ENCODE results near the gene NTM. TPM values are rescaled to one million over a fixed set of nuclear protein-coding genes. Genes with fewer than 3 reads are reported as not detected.

Gene NTM
- total RNA-seq, 1 experiment from 2014 or later = 0.73 TPM

DNA sequence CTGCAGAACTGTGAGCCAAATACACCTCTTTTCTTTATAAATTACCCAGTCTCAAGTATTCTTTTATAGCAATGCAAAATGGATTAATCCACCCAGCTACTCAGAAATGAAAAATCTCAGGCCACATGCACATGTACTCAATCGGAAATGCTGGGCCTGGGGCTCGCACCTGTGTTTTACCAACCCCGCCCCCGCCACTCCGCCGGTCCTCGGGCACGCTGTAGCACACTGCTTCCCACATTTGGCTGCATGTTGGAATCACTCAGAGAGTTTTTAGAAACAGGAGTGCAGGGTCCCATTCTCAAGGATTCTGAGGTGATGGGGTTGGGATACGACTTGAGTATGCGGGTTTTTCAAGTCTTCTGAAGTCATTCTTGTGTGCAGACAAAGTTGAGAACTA, 284.4 kb downstream of the NTM start:
- TF ChIP-seq, protein P1, sequence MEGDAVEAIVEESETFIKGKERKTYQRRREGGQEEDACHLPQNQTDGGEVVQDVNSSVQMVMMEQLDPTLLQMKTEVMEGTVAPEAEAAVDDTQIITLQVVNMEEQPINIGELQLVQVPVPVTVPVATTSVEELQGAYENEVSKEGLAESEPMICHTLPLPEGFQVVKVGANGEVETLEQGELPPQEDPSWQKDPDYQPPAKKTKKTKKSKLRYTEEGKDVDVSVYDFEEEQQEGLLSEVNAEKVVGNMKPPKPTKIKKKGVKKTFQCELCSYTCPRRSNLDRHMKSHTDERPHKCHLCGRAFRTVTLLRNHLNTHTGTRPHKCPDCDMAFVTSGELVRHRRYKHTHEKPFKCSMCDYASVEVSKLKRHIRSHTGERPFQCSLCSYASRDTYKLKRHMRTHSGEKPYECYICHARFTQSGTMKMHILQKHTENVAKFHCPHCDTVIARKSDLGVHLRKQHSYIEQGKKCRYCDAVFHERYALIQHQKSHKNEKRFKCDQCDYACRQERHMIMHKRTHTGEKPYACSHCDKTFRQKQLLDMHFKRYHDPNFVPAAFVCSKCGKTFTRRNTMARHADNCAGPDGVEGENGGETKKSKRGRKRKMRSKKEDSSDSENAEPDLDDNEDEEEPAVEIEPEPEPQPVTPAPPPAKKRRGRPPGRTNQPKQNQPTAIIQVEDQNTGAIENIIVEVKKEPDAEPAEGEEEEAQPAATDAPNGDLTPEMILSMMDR (IDR thresholded peaks at IDR 0.05; ENCODE audit: insufficient read depth in 1 of 2, low read depth in 1 of 2, low read length in 1 of 2, severe bottlenecking in 1 of 2, unreplicated experiment in 1 of 2) = no peak
- BruUV-seq (replicated peaks) = no TSS peak
- intact Hi-C loops (cut with micrococcal nuclease; ENCODE audit: unreplicated experiment) = no loop called here
- H3K36me3 Mint-ChIP-seq (ENCODE audit: insufficient read depth, unreplicated experiment) = no peaks in the 10 kb centered on the region
- no peaks in the 10 kb centered on the region for H3K4me1 ChIP-seq
- H3K4me1 Mint-ChIP-seq (ENCODE audit: low read depth, unreplicated experiment) = no peaks in the 10 kb centered on the region
- H3K27me3 ChIP-seq (replicated peaks; ENCODE audit: control insufficient read depth, insufficient read depth, low read length) = no peaks in the 10 kb centered on the region
- H3K4me3 Mint-ChIP-seq (ENCODE audit: unreplicated experiment) = no peak overlapping the region
- H3K27me3 Mint-ChIP-seq (ENCODE audit: insufficient read depth, unreplicated experiment) = peaks cover 23% of the 10 kb centered on the region
- H3K36me3 ChIP-seq (ENCODE audit: control insufficient read depth, insufficient read depth, low read length) = no peaks in the 10 kb centered on the region
- no peak overlapping the region for H3K4me3 ChIP-seq (ENCODE audit: low read depth, low read length)
- H3K9me3 ChIP-seq = no peaks in the 10 kb centered on the region
- no peaks in the 10 kb centered on the region for H3K9me3 Mint-ChIP-seq (ENCODE audit: unreplicated experiment)
- ChIA-PET POLR2A (no interaction called here), CTCF (no interaction called here)
- no peak overlapping the region for H3K27ac Mint-ChIP-seq (ENCODE audit: unreplicated experiment)
- no peak for DNase-seq

DNA sequence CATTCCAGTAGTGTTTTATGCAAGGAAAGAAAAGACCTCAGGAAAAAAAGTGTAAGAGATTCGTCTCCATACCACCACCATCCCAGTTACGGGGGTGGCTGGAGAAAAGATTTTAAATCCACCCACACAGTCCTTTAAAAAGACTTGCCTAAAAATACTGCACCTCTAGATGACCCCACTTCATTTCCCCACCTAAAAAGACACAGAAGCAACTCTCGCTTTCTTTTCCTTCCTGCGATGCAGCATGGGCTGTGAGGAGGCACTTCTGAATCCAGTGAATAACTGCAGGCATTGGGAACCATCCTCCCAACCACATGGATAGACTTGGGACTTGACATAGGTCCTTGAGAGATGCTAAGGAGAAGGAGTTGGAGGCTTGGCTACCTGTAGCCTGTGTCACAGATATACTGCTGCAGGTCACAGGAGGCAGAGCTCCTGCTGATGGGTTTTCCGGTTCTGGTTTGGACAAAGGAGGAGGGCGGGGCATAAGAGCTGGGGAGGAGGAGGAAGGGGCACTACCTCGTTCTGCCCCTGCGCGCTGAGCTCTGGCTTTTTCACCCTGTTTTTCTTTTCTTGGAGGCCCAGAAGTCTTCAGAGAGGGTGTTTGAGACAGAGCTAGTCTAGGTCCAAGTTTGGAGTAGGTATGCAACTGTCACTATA, 285.9 kb downstream of the NTM start:
- no peaks in the 10 kb centered on the region for H3K27me3 ChIP-seq (replicated peaks; ENCODE audit: control insufficient read depth, insufficient read depth, low read length)
- Mint-ChIP-seq H3K36me3 (ENCODE audit: insufficient read depth, unreplicated experiment) (no peaks in the 10 kb centered on the region), H3K9me3 (ENCODE audit: unreplicated experiment) (no peaks in the 10 kb centered on the region), H3K4me3 (ENCODE audit: unreplicated experiment) (no peak overlapping the region), H3K27me3 (ENCODE audit: insufficient read depth, unreplicated experiment) (peaks cover 34% of the 10 kb centered on the region), H3K27ac (ENCODE audit: unreplicated experiment) (no peak overlapping the region), H3K4me1 (ENCODE audit: low read depth, unreplicated experiment) (no peaks in the 10 kb centered on the region)
- BruUV-seq (replicated peaks) = no TSS peak
- intact Hi-C loops (cut with micrococcal nuclease; ENCODE audit: unreplicated experiment) = no loop called here
- H3K4me1 ChIP-seq = no peaks in the 10 kb centered on the region
- no peaks in the 10 kb centered on the region for H3K36me3 ChIP-seq (ENCODE audit: control insufficient read depth, insufficient read depth, low read length)
- no peaks in the 10 kb centered on the region for H3K9me3 ChIP-seq
- DNase-seq = no peak
- TF ChIP-seq, protein P1 (IDR thresholded peaks at IDR 0.05; ENCODE audit: insufficient read depth in 1 of 2, low read depth in 1 of 2, low read length in 1 of 2, severe bottlenecking in 1 of 2, unreplicated experiment in 1 of 2) = no peak
- no peak overlapping the region for H3K4me3 ChIP-seq (ENCODE audit: low read depth, low read length)
- ChIA-PET CTCF (no interaction called here), POLR2A (no interaction called here)

DNA sequence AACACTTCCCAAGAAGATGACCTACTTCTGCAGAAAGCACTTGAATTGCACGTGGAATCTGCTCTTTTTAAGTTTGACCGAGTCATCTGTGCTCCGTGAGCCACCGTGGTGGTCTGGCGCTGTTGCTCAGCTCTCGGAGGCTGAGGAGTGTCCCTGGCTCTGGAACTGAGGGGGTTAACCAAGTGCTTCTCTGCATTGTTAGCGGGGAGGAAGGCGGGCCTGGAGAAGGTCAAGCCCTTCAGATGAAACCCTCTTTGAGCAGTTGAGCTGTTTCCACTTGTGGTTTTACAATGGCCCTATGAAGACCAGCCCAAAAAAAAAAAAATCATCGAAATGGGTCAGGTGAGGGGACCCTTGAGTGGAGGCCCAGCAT, 286.4 kb downstream of the NTM start:
- Mint-ChIP-seq H3K27me3 (ENCODE audit: insufficient read depth, unreplicated experiment) (peaks cover 34% of the 10 kb centered on the region), H3K36me3 (ENCODE audit: insufficient read depth, unreplicated experiment) (no peaks in the 10 kb centered on the region), H3K4me3 (ENCODE audit: unreplicated experiment) (no peak overlapping the region), H3K27ac (ENCODE audit: unreplicated experiment) (no peak overlapping the region), H3K9me3 (ENCODE audit: unreplicated experiment) (no peaks in the 10 kb centered on the region), H3K4me1 (ENCODE audit: low read depth, unreplicated experiment) (no peaks in the 10 kb centered on the region)
- intact Hi-C loops (cut with micrococcal nuclease; ENCODE audit: unreplicated experiment) = no loop called here
- H3K9me3 ChIP-seq = no peaks in the 10 kb centered on the region
- no peak overlapping the region for H3K4me3 ChIP-seq (ENCODE audit: low read depth, low read length)
- no peak for DNase-seq
- CTCF ChIA-PET = no interaction called here
- no peaks in the 10 kb centered on the region for H3K27me3 ChIP-seq (replicated peaks; ENCODE audit: control insufficient read depth, insufficient read depth, low read length)
- no peaks in the 10 kb centered on the region for H3K36me3 ChIP-seq (ENCODE audit: control insufficient read depth, insufficient read depth, low read length)
- TF ChIP-seq, protein P1 (IDR thresholded peaks at IDR 0.05; ENCODE audit: insufficient read depth in 1 of 2, low read depth in 1 of 2, low read length in 1 of 2, severe bottlenecking in 1 of 2, unreplicated experiment in 1 of 2) = no peak
- POLR2A ChIA-PET = no interaction called here
- BruUV-seq (replicated peaks) = no TSS peak
- H3K4me1 ChIP-seq = no peaks in the 10 kb centered on the region

Measured in Caco-2 (cell line).